Right lobe of liver (tissue), 4 donors: Measurements from ENCODE around the gene MEAK7.

ENCODE experiments used
- POLR2A ChIP-seq: fragments of 450-650 bp; IDR thresholded peaks from one replicate; pipeline ENCODE4 v1.6.1; 2017; ENCODE audit warnings: antibody characterized with exemption, mild to moderate bottlenecking
- TF ChIP-seq, protein P1 (sequence below), 4 donors: fragments of 200-600 bp in 3 of 4; fragments of 450-650 bp in 1 of 4; IDR thresholded peaks; one replicate each; pipeline versions ENCODE4 v1.5.1 to v1.8.0; 2016 to 2022; ENCODE audit warnings: antibody characterized with exemption in 4 of 4, mild to moderate bottlenecking in 2 of 4
- donor health status: DM: no; HTN: no; CAD: no.
- donor health status: DM: no; HTN: no; CAD: no.
- donor health status: DM: no; HTN: yes; CAD: no.

DNA sequence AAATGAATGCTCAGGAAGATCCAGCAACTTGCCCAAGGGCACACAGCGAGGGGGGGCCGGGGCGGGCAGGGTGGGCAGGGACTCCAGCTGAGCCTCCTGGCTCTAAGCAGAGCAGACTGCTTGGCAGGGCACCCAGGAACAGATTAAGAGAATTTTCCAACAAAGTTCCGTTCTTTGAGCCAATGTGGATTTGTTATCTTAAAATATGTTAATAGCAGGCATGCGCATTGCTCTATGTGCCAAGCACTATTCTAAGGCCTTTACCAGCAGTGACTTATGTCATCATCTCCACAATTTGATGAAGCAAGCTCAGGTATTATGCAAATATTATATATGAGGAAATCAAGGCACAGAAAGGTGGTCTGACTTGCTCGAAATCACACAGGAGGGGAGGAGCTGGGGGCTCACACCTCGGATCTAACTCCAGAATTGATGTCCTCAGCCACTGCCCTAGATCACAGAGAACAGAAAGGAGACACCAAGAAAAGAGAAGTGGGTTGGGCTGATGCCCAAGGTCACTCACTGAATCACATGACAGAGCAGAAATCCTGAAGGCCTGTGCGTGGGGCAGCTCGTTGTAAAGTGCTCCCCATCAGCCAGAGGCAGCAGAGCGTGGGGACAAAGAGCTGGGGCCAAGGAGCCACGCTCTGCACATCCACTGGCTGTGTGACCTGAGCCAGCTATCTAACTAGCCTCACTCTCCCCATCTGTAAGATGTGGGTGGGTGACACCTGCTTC is 23.2 kb upstream of the MEAK7 start:
- TF ChIP-seq, protein P1, sequence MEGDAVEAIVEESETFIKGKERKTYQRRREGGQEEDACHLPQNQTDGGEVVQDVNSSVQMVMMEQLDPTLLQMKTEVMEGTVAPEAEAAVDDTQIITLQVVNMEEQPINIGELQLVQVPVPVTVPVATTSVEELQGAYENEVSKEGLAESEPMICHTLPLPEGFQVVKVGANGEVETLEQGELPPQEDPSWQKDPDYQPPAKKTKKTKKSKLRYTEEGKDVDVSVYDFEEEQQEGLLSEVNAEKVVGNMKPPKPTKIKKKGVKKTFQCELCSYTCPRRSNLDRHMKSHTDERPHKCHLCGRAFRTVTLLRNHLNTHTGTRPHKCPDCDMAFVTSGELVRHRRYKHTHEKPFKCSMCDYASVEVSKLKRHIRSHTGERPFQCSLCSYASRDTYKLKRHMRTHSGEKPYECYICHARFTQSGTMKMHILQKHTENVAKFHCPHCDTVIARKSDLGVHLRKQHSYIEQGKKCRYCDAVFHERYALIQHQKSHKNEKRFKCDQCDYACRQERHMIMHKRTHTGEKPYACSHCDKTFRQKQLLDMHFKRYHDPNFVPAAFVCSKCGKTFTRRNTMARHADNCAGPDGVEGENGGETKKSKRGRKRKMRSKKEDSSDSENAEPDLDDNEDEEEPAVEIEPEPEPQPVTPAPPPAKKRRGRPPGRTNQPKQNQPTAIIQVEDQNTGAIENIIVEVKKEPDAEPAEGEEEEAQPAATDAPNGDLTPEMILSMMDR (IDR thresholded peaks at IDR 0.05), result no peak
- TF ChIP-seq POLR2A, result no peak
